Measurements from ENCODE around the gene ACKR2.

The ACKR2 gene

GRCh38 chr3:42892169-42892568 lies 82.9 kb downstream of the ACKR2 start:
- DNase-seq (ENCODE audit: low spot score): no peak
- in situ Hi-C loops (cut with MboI; ENCODE audit: low sequenced_read_pairs, unreplicated experiment): no loop called here
- no peak for TF ChIP-seq CTCF (IDR thresholded peaks at IDR 0.05; ENCODE audit: borderline replicate concordance, control extremely low read depth, extremely low read depth, insufficient read depth, missing control alignments)

- in situ Hi-C loops (cut with MboI; ENCODE audit: low sequenced_read_pairs, unreplicated experiment): no loop called here
- no peak for TF ChIP-seq CTCF (IDR thresholded peaks at IDR 0.05; ENCODE audit: borderline replicate concordance, control extremely low read depth, extremely low read depth, insufficient read depth, missing control alignments)
Observed at GRCh38 chr3:42892807-42893206, 83.6 kb downstream of the ACKR2 start.

GRCh38 chr3:42894698-42895579 lies 85.7 kb downstream of the ACKR2 start:
- in situ Hi-C loops (cut with MboI; ENCODE audit: low sequenced_read_pairs, unreplicated experiment): no loop called here

More at GRCh38 chr3:42892807-42893206, 83.6 kb downstream of the ACKR2 start:
- no peak for DNase-seq (ENCODE audit: low spot score)

GRCh38 chr3:42895580-42895868 lies 86.3 kb downstream of the ACKR2 start:
- in situ Hi-C loops (cut with MboI; ENCODE audit: low sequenced_read_pairs, unreplicated experiment): no loop called here
- TF ChIP-seq CTCF (IDR thresholded peaks at IDR 0.05; ENCODE audit: borderline replicate concordance, control extremely low read depth, extremely low read depth, insufficient read depth, missing control alignments): no peak
- DNase-seq (ENCODE audit: low spot score): no peak

More at GRCh38 chr3:42894698-42895579, 85.7 kb downstream of the ACKR2 start:
- no peak for DNase-seq (ENCODE audit: low spot score)
- no peak for TF ChIP-seq CTCF (IDR thresholded peaks at IDR 0.05; ENCODE audit: borderline replicate concordance, control extremely low read depth, extremely low read depth, insufficient read depth, missing control alignments)

- no peak for TF ChIP-seq CTCF (IDR thresholded peaks at IDR 0.05; ENCODE audit: borderline replicate concordance, control extremely low read depth, extremely low read depth, insufficient read depth, missing control alignments)
- in situ Hi-C loops (cut with MboI; ENCODE audit: low sequenced_read_pairs, unreplicated experiment): no loop called here
- DNase-seq (ENCODE audit: low spot score): no peak
Observed at GRCh38 chr3:42898896-42899675, 89.8 kb downstream of the ACKR2 start.

- in situ Hi-C loops (cut with MboI; ENCODE audit: low sequenced_read_pairs, unreplicated experiment): no loop called here
- DNase-seq (ENCODE audit: low spot score): no peak
- no peak for TF ChIP-seq CTCF (IDR thresholded peaks at IDR 0.05; ENCODE audit: borderline replicate concordance, control extremely low read depth, extremely low read depth, insufficient read depth, missing control alignments)
Observed at GRCh38 chr3:42900226-42901072, 91.2 kb downstream of the ACKR2 start.

All from GM13976 (cell line).